ENCODE results near the gene MPZ.
"Not testable (repeated sequence)": the region's sequence is repeated elsewhere in the genome, so short reads cannot be mapped to it uniquely, and the experiment has no call there.

The MPZ gene

DNA sequence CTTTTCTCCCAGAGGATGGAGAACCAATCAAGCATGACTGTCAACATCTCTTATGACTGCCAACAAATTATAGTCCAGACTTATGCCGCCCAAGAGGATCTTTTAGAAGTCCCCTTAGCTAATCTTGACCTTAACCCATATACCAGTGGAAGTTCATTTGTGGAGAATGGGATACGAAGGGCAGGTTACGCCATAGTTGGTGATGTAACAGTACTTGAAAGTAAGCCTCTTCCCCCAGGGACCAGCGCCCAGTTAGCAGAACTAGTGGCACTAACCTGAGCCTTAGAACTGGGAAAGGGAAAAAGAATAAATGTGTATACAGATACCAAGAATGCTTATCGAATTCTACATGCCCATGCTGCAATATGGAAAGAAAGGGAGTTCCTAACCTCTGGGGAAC lies 54.5 kb downstream of the MPZ start:
- DNase-seq (ENCODE audit: low read depth in 2 of 2) = not testable (repeated sequence)

All from stimulated activated CD8-positive, alpha-beta memory T cell treated with anti-CD3 and anti-CD28 coated beads, Interleukin-7, amount 100 ng/mL, for 4 hours (primary cell).